ENCODE data around the gene SLC11A1. TPM values are rescaled to one million over a fixed set of nuclear protein-coding genes. Genes with fewer than 3 reads are reported as not detected.

Gene SLC11A1
- total RNA-seq, 2 donors from 2014 or later: 1.1 to 1.8 TPM

DNA sequence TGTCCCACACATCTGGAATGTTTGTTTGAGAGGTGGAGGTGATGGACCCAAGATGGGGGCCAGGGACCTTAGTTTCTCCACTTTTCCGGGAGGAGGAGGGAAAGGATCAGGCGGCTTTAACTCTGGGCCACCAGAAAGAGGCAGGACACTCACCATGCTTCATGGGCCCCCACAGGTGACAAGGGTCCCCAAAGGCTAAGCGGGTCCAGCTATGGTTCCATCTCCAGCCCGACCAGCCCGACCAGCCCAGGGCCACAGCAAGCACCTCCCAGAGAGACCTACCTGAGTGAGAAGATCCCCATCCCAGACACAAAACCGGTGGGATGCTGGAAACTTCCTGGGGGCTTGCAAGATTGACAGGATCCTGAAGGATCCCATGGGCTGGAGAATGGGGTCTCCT is 712 bp downstream of the SLC11A1 start:
- H3K4me1 ChIP-seq: no peaks in the 10 kb centered on the region
- no peak for DNase-seq
- no peak for TF ChIP-seq CTCF (IDR thresholded peaks at IDR 0.05)
- H3K36me3 ChIP-seq: no peaks in the 10 kb centered on the region
- H3K9ac ChIP-seq (ENCODE audit: low read depth in 2 of 2, low read length in 2 of 2): no peak overlapping the region
- no peak overlapping the region for H3K27ac ChIP-seq
- H3K27me3 ChIP-seq: no peaks in the 10 kb centered on the region
- no peak overlapping the region for H3K4me3 ChIP-seq
- H3K9me3 ChIP-seq: no peaks in the 10 kb centered on the region
- intact Hi-C loops (cut with DNase I): no loop called here

DNA sequence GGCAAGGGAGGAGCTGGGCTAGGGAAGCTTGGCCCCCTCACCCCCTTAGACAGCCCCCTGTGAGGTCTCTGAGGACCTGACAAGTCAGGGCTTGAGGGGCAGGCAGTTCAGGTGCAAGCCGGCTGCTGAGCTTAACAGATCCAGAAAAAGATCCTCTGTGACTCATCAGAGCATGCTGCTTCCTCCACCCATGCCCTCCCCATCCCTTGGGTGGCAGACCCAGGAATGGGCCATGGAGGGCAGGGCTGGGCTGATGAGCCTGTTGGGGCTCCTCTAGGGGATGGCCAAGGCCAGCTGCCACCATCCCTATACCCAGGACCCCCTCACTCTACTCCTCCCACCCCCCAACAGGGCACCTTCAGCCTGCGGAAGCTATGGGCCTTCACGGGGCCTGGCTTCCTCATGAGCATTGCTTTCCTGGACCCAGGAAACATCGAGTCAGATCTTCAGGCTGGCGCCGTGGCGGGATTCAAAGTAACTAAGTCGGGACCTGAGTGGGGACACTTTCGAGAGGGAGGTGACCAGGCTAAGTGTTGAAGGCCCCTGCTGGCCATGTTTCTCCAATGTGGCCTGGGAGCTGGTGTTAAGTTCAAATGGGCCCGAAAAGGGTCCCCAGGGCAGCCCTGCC is 1.9 kb downstream of the SLC11A1 start:
- Histone ChIP-seq H3K27ac (no peak overlapping the region), H3K4me3 (no peak overlapping the region)

GRCh38 chr2:218384975-218385374 is 2.9 kb downstream of the SLC11A1 start:
- H3K4me3 ChIP-seq: no peak overlapping the region
- H3K9ac ChIP-seq (ENCODE audit: low read depth in 2 of 2, low read length in 2 of 2): no peak overlapping the region
- H3K36me3 ChIP-seq: no peaks in the 10 kb centered on the region
- DNase-seq: no peak
- TF ChIP-seq CTCF (IDR thresholded peaks at IDR 0.05): no peak
- H3K9me3 ChIP-seq: no peaks in the 10 kb centered on the region
- H3K4me1 ChIP-seq: no peaks in the 10 kb centered on the region
- no peak overlapping the region for H3K27ac ChIP-seq
- H3K27me3 ChIP-seq: no peaks in the 10 kb centered on the region
- intact Hi-C loops (cut with DNase I): no loop called here

More for the DNA sequence above, 1.9 kb downstream of the SLC11A1 start:
- no peak for TF ChIP-seq CTCF (IDR thresholded peaks at IDR 0.05)
- no peak for DNase-seq
- Histone ChIP-seq H3K4me1 (no peaks in the 10 kb centered on the region), H3K36me3 (no peaks in the 10 kb centered on the region), H3K9me3 (no peaks in the 10 kb centered on the region), H3K9ac (ENCODE audit: low read depth in 2 of 2, low read length in 2 of 2) (no peak overlapping the region), H3K27me3 (no peaks in the 10 kb centered on the region)
- intact Hi-C loops (cut with DNase I): no loop called here

DNA sequence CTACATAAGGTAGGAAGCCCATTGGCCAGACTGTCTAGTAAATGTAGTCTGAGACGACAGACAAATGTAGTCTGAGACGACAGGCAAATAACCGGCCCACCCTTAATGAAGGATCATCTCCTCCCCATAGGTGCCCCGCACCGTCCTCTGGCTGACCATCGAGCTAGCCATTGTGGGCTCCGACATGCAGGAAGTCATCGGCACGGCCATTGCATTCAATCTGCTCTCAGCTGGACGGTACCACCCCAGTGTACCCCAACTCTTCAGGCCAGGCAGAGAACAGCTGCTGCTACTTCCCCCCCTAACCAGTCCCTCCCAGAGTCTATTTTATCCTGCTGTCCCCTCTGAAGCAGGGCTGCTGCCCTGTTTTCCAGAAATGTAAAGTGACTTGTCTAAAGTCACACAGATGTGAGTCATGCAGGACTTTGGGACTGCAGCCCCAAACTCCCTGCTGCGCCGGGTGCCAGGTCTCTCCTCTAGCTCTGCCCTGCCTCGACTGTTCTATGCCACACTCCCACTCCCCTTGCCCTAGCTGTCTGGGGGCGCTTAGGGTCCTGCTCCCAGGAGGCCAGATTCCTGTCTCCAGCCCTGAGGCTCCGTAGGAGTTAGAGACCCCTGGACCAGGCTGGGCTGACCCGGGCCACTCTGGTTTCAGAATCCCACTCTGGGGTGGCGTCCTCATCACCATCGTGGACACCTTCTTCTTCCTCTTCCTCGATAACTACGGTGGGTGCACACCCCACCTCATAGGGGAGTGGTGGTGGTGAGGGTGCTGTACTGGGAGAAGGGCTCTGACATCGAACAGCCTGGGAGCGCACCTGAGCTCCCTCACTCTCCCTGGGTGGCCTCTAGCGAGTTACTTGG is 4.7 kb downstream of the SLC11A1 start:
- Histone ChIP-seq H3K27ac (peak overlapping the region; percentile 42), H3K9me3 (no peaks in the 10 kb centered on the region), H3K4me3 (peak overlapping the region; percentile 34), H3K36me3 (no peaks in the 10 kb centered on the region), H3K27me3 (no peaks in the 10 kb centered on the region), H3K9ac (ENCODE audit: low read depth in 2 of 2, low read length in 2 of 2) (peak overlapping the region in 1 of 2 donors; percentile 72), H3K4me1 (no peaks in the 10 kb centered on the region)
- TF ChIP-seq CTCF (IDR thresholded peaks at IDR 0.05): no peak
- no peak for DNase-seq
- intact Hi-C loops (cut with DNase I): no loop called here

GRCh38 chr2:218387369-218388194 is 5.5 kb downstream of the SLC11A1 start:
- Histone ChIP-seq H3K9ac (ENCODE audit: low read depth in 2 of 2, low read length in 2 of 2) (peak overlapping the region; percentile 72), H3K27me3 (no peaks in the 10 kb centered on the region), H3K27ac (peak overlapping the region; percentile 42), H3K4me3 (peak overlapping the region; percentile 34), H3K9me3 (no peaks in the 10 kb centered on the region), H3K4me1 (no peaks in the 10 kb centered on the region), H3K36me3 (no peaks in the 10 kb centered on the region)
- intact Hi-C loops (cut with DNase I): no loop called here
- peak; percentile 85 for DNase-seq
- TF ChIP-seq CTCF (IDR thresholded peaks at IDR 0.05): no peak
